ENCODE measurements around the gene NIPA2.

NIPA2 gene

DNA sequence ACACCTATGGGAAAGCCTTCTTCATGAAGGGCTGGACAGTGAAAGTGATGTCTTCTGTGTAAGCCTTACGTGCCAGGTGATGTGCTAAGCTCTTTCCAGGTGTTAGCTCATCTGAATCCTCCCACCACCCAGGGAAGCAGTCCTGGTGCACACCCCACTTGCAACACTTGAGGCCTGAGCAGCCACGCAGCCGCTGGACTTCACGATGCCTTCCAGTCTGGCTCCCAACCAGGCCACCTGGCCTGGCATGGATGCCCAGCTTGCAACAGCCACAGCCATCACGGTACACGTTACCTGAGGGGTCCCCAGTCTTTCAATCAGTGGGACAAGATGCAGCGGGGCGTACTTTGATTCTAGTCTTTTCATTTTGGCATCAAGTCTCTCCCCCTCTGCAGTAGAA, 35.8 kb downstream of the NIPA2 start:
- H3K9me3 ChIP-seq (ENCODE audit: control extremely low read depth in 1 of 5, control insufficient read depth in 4 of 5, insufficient read depth in 2 of 5, low read depth in 1 of 5, low read length in 4 of 5): peaks cover 0 to 15% (median 5%) of the 10 kb centered on the region in 5 experiments
- no peaks in the 10 kb centered on the region for H3K27me3 ChIP-seq (replicated peaks in 2 of 5; ENCODE audit: control insufficient read depth in 4 of 5, insufficient read depth in 5 of 5, low read length in 4 of 5)
- POLR2A ChIA-PET: interaction anchor here (1.0 kb wide), 1 partner anchor 8 kb away, joined by 3 read pairs; no protein-coding TSS in a partner anchor
- H3K36me3 ChIP-seq (ENCODE audit: control insufficient read depth in 4 of 4, insufficient read depth in 4 of 4, low read length in 3 of 4): peaks cover 15 to 92% (median 64%) of the 10 kb centered on the region in 4 experiments
- CTCF ChIA-PET: no interaction called here
- H3K4me1 ChIP-seq (ENCODE audit: control extremely low read depth in 1 of 4, control insufficient read depth in 4 of 4, insufficient read depth in 4 of 4, low read length in 3 of 4): no peaks in the 10 kb centered on the region
- WGBS (ENCODE audit: insufficient coverage): 100% methylated on average over 6 of the region's 8 CpGs
- H3K4me3 ChIP-seq (ENCODE audit: control insufficient read depth in 1 of 7, extremely low read depth in 1 of 7, insufficient read depth in 4 of 7, low read depth in 2 of 7, low read length in 6 of 7): no peak overlapping the region
- no peak for DNase-seq
- no peak overlapping the region for H3K27ac ChIP-seq (ENCODE audit: insufficient read depth in 1 of 2, low read depth in 1 of 2, low read length in 2 of 2, poor library complexity in 1 of 2, severe bottlenecking in 2 of 2)

DNA sequence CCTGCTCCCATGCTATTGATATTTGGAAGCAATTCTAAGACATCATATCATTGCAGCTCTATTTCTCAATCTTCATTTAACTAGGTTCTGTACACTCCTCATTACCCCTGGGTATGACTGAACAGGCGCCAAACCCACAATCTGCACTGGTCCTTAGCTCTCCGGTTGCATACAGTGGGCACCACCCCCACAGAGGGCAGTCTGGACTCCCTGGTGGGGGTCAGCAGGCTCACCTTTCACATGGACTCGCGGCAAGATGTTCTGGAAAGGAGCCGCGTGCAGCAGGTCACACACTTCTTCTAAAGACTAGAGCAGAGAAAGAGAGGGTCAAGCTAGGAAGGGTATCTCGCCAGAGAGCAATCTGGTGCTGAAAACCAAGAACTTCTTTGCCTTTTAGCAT, 36.5 kb downstream of the NIPA2 start:
- Histone ChIP-seq H3K36me3 (ENCODE audit: control insufficient read depth in 4 of 4, insufficient read depth in 4 of 4, low read length in 3 of 4) (peaks cover 15 to 90% (median 65%) of the 10 kb centered on the region in 4 experiments), H3K9me3 (ENCODE audit: control extremely low read depth in 1 of 5, control insufficient read depth in 4 of 5, insufficient read depth in 2 of 5, low read depth in 1 of 5, low read length in 4 of 5) (peaks cover 0 to 15% (median 5%) of the 10 kb centered on the region in 5 experiments), H3K4me3 (ENCODE audit: control insufficient read depth in 1 of 7, extremely low read depth in 1 of 7, insufficient read depth in 4 of 7, low read depth in 2 of 7, low read length in 6 of 7) (no peak overlapping the region), H3K4me1 (ENCODE audit: control extremely low read depth in 1 of 4, control insufficient read depth in 4 of 4, insufficient read depth in 4 of 4, low read length in 3 of 4) (no peaks in the 10 kb centered on the region), H3K27ac (ENCODE audit: insufficient read depth in 1 of 2, low read depth in 1 of 2, low read length in 2 of 2, poor library complexity in 1 of 2, severe bottlenecking in 2 of 2) (no peak overlapping the region), H3K27me3 (replicated peaks in 2 of 5; ENCODE audit: control insufficient read depth in 4 of 5, insufficient read depth in 5 of 5, low read length in 4 of 5) (no peaks in the 10 kb centered on the region)
- no peak for DNase-seq
- CTCF ChIA-PET: no interaction called here
- WGBS (ENCODE audit: insufficient coverage): 100% methylated on average over 4 of the region's 7 CpGs
- POLR2A ChIA-PET: interaction anchor here (1.0 kb wide), 1 partner anchor 9 kb away, joined by 3 read pairs; no protein-coding TSS in a partner anchor

DNA sequence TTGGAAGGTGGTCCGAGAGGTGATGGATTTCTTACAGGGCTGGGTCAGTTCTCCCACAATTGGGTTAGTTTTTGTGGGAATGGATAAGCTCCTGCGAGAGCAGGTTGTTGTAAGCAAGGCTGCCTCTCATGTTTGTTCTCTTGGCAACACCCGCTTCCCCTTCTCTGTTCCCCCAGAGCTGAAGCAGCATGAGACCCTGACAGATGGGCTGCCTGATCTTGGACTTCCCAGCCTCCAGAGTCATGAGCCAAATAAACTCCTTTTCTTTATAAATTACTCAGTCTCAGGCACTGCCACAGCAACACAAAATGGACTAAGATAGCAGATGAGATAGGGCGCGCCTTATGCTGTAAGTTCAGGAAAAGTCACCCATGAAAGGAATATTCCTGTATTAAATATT, 38.7 kb downstream of the NIPA2 start:
- no peaks in the 10 kb centered on the region for H3K27me3 ChIP-seq (replicated peaks in 2 of 5; ENCODE audit: control insufficient read depth in 4 of 5, insufficient read depth in 5 of 5, low read length in 4 of 5)
- CTCF ChIA-PET: interaction anchor here (0.6 kb wide), 1 partner anchor 38 kb away, joined by 3 read pairs; no protein-coding TSS in a partner anchor
- POLR2A ChIA-PET: no interaction called here
- H3K9me3 ChIP-seq (ENCODE audit: control extremely low read depth in 1 of 5, control insufficient read depth in 4 of 5, insufficient read depth in 2 of 5, low read depth in 1 of 5, low read length in 4 of 5): peaks cover 0 to 15% (median 5%) of the 10 kb centered on the region in 5 experiments
- H3K4me1 ChIP-seq (ENCODE audit: control extremely low read depth in 1 of 4, control insufficient read depth in 4 of 4, insufficient read depth in 4 of 4, low read length in 3 of 4): no peaks in the 10 kb centered on the region
- H3K36me3 ChIP-seq (ENCODE audit: control insufficient read depth in 4 of 4, insufficient read depth in 4 of 4, low read length in 3 of 4): peaks cover 16 to 91% (median 70%) of the 10 kb centered on the region in 4 experiments
- no CpG with 5 or more reads among the region's 5 CpGs for WGBS (ENCODE audit: insufficient coverage)
- DNase-seq: no peak
- no peak overlapping the region for H3K4me3 ChIP-seq (ENCODE audit: control insufficient read depth in 1 of 7, extremely low read depth in 1 of 7, insufficient read depth in 4 of 7, low read depth in 2 of 7, low read length in 6 of 7)
- no peak overlapping the region for H3K27ac ChIP-seq (ENCODE audit: insufficient read depth in 1 of 2, low read depth in 1 of 2, low read length in 2 of 2, poor library complexity in 1 of 2, severe bottlenecking in 2 of 2)

DNA sequence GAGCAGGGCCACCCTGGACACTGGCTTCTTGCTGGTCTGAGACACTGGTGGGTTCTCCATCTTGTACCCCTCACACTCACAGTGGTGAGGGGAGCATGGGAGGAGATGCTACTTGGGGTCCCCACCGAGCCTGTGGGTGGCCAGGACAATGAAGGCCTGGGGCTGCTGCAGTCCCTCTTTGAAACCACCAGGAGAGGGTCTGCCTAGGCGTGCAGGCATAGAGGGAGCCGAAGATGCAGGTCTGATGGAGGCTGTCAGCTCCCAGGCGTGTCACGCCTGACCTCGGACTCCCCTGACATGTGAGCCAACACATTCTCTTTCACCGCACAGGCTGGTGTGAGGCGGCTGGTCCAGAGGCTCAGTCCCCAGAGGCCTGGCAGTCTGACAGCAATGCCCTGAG, 39.1 kb downstream of the NIPA2 start:
- DNase-seq: no peak
- 98% methylated on average over 6 of the region's 8 CpGs for WGBS (ENCODE audit: insufficient coverage)
- CTCF ChIA-PET: no interaction called here
- Histone ChIP-seq H3K27ac (ENCODE audit: insufficient read depth in 1 of 2, low read depth in 1 of 2, low read length in 2 of 2, poor library complexity in 1 of 2, severe bottlenecking in 2 of 2) (no peak overlapping the region), H3K9me3 (ENCODE audit: control extremely low read depth in 1 of 5, control insufficient read depth in 4 of 5, insufficient read depth in 2 of 5, low read depth in 1 of 5, low read length in 4 of 5) (peaks cover 0 to 15% (median 5%) of the 10 kb centered on the region in 5 experiments), H3K36me3 (ENCODE audit: control insufficient read depth in 4 of 4, insufficient read depth in 4 of 4, low read length in 3 of 4) (peaks cover 14 to 91% (median 70%) of the 10 kb centered on the region in 4 experiments), H3K27me3 (replicated peaks in 2 of 5; ENCODE audit: control insufficient read depth in 4 of 5, insufficient read depth in 5 of 5, low read length in 4 of 5) (no peaks in the 10 kb centered on the region), H3K4me1 (ENCODE audit: control extremely low read depth in 1 of 4, control insufficient read depth in 4 of 4, insufficient read depth in 4 of 4, low read length in 3 of 4) (no peaks in the 10 kb centered on the region), H3K4me3 (ENCODE audit: control insufficient read depth in 1 of 7, extremely low read depth in 1 of 7, insufficient read depth in 4 of 7, low read depth in 2 of 7, low read length in 6 of 7) (no peak overlapping the region)
- POLR2A ChIA-PET: no interaction called here

DNA sequence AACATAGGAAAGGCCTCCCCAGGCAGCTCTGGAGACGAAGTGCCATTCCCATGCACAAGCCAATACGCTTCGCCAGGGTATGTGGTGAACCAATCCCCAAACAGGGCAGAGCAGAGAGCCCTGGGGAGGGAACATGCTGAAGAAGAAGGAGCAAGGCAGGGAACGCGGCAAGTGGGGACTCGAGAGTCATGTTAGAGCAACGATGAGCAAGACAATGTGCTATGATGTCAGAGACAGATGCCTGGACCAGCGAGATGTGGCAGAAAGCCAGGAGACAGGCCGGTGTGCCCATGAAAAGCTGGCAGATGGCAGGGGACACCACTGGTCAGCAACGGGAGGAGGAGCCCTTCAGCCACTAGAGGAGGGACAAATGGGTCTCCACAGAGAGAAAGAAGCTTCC, 39.6 kb downstream of the NIPA2 start:
- no peaks in the 10 kb centered on the region for H3K4me1 ChIP-seq (ENCODE audit: control extremely low read depth in 1 of 4, control insufficient read depth in 4 of 4, insufficient read depth in 4 of 4, low read length in 3 of 4)
- peaks cover 12 to 90% (median 66%) of the 10 kb centered on the region in 4 experiments for H3K36me3 ChIP-seq (ENCODE audit: control insufficient read depth in 4 of 4, insufficient read depth in 4 of 4, low read length in 3 of 4)
- WGBS (ENCODE audit: insufficient coverage): 98% methylated on average over 10 of the region's 10 CpGs

DNA sequence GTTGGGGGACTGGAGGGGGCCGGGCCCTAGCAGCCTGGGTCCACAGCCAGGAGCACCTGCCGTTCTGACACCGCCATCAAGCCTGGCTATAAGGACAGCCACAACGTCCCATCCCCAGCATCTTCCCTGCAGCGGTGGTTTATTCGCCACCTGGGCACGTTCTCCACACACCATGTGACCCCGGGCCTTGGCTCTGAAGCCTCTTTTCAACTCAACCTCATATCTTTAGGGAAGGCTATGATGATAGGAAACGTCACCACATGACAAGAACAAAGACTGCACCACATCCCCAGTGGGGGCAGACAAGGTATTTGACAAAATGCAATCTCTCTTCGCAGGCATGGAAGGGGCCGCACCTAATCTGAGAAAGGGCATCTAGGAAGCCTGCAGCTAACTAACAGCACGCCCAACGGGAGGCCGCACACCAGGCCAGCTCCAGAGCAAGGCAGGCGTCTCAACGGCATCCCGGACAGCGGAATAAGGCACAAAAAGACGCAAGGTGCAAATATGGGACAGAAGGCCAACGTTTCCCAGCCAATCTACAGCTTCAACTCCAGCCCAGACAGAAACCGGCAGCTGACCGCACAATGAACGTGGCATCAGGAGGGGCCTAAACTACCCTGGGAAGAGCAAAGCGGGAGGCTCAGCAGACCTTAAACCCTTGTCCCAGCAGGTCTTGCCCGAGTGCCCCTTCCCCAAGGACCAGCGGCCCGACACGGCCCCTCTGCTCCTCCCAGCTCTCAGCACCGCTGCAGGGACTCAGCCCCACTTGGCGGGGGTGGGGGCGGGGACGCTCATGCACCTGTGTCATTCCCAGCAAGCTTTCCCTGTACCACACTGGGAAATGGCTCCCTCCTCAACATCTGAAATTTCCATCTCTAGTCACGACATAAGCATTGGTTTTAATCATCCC, 41.9 kb downstream of the NIPA2 start:
- ChIA-PET POLR2A (no interaction called here), CTCF (interaction anchor here (0.8 kb wide), 1 partner anchor 16 kb away, joined by 3 read pairs; no protein-coding TSS in a partner anchor)
- no peak for DNase-seq
- H3K27ac ChIP-seq (ENCODE audit: insufficient read depth in 1 of 2, low read depth in 1 of 2, low read length in 2 of 2, poor library complexity in 1 of 2, severe bottlenecking in 2 of 2): no peak overlapping the region
- no peaks in the 10 kb centered on the region for H3K27me3 ChIP-seq (replicated peaks in 2 of 5; ENCODE audit: control insufficient read depth in 4 of 5, insufficient read depth in 5 of 5, low read length in 4 of 5)
- peaks cover 6 to 67% (median 50%) of the 10 kb centered on the region in 4 experiments for H3K36me3 ChIP-seq (ENCODE audit: control insufficient read depth in 4 of 4, insufficient read depth in 4 of 4, low read length in 3 of 4)
- 96% methylated on average over 29 of the region's 33 CpGs for WGBS (ENCODE audit: insufficient coverage)
- H3K9me3 ChIP-seq (ENCODE audit: control extremely low read depth in 1 of 5, control insufficient read depth in 4 of 5, insufficient read depth in 2 of 5, low read depth in 1 of 5, low read length in 4 of 5): peaks cover 0 to 15% (median 5%) of the 10 kb centered on the region in 5 experiments
- no peaks in the 10 kb centered on the region for H3K4me1 ChIP-seq (ENCODE audit: control extremely low read depth in 1 of 4, control insufficient read depth in 4 of 4, insufficient read depth in 4 of 4, low read length in 3 of 4)
- no peak overlapping the region for H3K4me3 ChIP-seq (ENCODE audit: control insufficient read depth in 1 of 7, extremely low read depth in 1 of 7, insufficient read depth in 4 of 7, low read depth in 2 of 7, low read length in 6 of 7)

More for the DNA sequence above, 39.6 kb downstream of the NIPA2 start:
- POLR2A ChIA-PET: no interaction called here
- peaks cover 0 to 15% (median 5%) of the 10 kb centered on the region in 5 experiments for H3K9me3 ChIP-seq (ENCODE audit: control extremely low read depth in 1 of 5, control insufficient read depth in 4 of 5, insufficient read depth in 2 of 5, low read depth in 1 of 5, low read length in 4 of 5)
- no peaks in the 10 kb centered on the region for H3K27me3 ChIP-seq (replicated peaks in 2 of 5; ENCODE audit: control insufficient read depth in 4 of 5, insufficient read depth in 5 of 5, low read length in 4 of 5)
- no peak overlapping the region for H3K27ac ChIP-seq (ENCODE audit: insufficient read depth in 1 of 2, low read depth in 1 of 2, low read length in 2 of 2, poor library complexity in 1 of 2, severe bottlenecking in 2 of 2)
- no peak for DNase-seq
- CTCF ChIA-PET: no interaction called here
- no peak overlapping the region for H3K4me3 ChIP-seq (ENCODE audit: control insufficient read depth in 1 of 7, extremely low read depth in 1 of 7, insufficient read depth in 4 of 7, low read depth in 2 of 7, low read length in 6 of 7)

All from common myeloid progenitor, CD34-positive (primary cell).